Lower leg skin (tissue), 3 donors: ENCODE results near the gene ADAP2.

ENCODE experiments used
- POLR2A ChIP-seq, 2 donors: fragments of 450-650 bp; IDR thresholded peaks; one replicate each; pipeline ENCODE4 v1.6.1; 2016 to 2017; ENCODE audit warnings: antibody characterized with exemption in 2 of 2, mild to moderate bottlenecking in 1 of 2, moderate library complexity in 1 of 2
- TF ChIP-seq, protein P1 (sequence below), 3 donors: fragments of 450-650 bp; IDR thresholded peaks; one replicate each; pipeline ENCODE4 v1.5.1; 2016; ENCODE audit warnings: antibody characterized with exemption in 3 of 3, mild to moderate bottlenecking in 3 of 3, moderate library complexity in 2 of 3

DNA sequence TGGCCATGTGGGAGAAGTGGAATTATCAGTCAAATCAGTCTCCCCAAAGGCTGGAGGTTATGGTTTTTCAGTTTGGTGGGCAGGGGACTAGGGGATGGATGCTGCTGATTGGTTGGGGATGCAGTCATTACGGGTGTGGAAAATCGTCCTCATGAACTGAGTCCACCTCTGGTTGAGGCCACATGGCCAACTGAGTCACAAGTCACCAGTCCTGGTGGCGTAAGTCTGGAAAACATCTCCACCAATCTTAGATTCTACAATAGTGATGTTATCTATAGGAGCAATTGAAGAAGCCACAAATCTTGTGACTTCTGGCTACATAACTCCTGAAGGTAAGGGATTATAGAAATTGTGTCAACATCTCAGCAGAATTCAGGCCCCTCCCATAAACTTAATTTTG, 43.9 kb downstream of the ADAP2 start:
- TF ChIP-seq, protein P1, sequence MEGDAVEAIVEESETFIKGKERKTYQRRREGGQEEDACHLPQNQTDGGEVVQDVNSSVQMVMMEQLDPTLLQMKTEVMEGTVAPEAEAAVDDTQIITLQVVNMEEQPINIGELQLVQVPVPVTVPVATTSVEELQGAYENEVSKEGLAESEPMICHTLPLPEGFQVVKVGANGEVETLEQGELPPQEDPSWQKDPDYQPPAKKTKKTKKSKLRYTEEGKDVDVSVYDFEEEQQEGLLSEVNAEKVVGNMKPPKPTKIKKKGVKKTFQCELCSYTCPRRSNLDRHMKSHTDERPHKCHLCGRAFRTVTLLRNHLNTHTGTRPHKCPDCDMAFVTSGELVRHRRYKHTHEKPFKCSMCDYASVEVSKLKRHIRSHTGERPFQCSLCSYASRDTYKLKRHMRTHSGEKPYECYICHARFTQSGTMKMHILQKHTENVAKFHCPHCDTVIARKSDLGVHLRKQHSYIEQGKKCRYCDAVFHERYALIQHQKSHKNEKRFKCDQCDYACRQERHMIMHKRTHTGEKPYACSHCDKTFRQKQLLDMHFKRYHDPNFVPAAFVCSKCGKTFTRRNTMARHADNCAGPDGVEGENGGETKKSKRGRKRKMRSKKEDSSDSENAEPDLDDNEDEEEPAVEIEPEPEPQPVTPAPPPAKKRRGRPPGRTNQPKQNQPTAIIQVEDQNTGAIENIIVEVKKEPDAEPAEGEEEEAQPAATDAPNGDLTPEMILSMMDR (IDR thresholded peaks at IDR 0.05) = no peak
- no peak for TF ChIP-seq POLR2A (IDR thresholded peaks at IDR 0.05)
